K562 (cell line): ENCODE results near the gene PGAM2. TPM values are rescaled to one million over a fixed set of nuclear protein-coding genes. Genes with fewer than 3 reads are reported as not detected.

ENCODE experiments used
- CHCHD3 ChIP-seq: fragments of 250-450 bp; sonication (Bioruptor Pico); IDR thresholded peaks from 2 replicates; pipeline ENCODE4 v2.1.2; 2022; ENCODE audit warnings: mild to moderate bottlenecking
- ELF4 ChIP-seq: fragments of 450-650 bp; formaldehyde crosslinking; IDR thresholded peaks from 2 replicates; pipeline ENCODE4 v1.4.0; 2022; ENCODE audit warnings: missing genetic modification characterization
- JUN ChIP-seq, 2 experiments: sonication (generic) in 1 of 2; formaldehyde crosslinking in 1 of 2; IDR thresholded peaks; 2 replicates each; pipeline versions ENCODE4 v1.6.1 to v1.8.0; 2012 to 2022; ENCODE audit warnings: borderline replicate concordance in 2 of 2, mild to moderate bottlenecking in 2 of 2, improper control_type of control experiment in 1 of 2, low read depth in 1 of 2, low read length in 1 of 2, missing genetic modification reagents in 1 of 2
- NFE2 ChIP-seq: IDR thresholded peaks from 2 replicates; pipeline ENCODE4 v1.6.1; 2014; ENCODE audit warnings: antibody characterized with exemption, low read depth
- NRF1 ChIP-seq, 2 experiments: fragments of 450-650 bp; IDR thresholded peaks in 1 of 2; conservative IDR thresholded peaks in 1 of 2; 2 replicates each; pipeline ENCODE4 v1.6.1; 2014; ENCODE audit warnings: mild to moderate bottlenecking in 2 of 2
- PPARD ChIP-seq: fragments of 250-450 bp; sonication (Bioruptor Pico); IDR thresholded peaks from 2 replicates; pipeline ENCODE4 v1.8.0; 2022; ENCODE audit warnings: inconsistent platforms, mild to moderate bottlenecking, moderate library complexity
- SP1 ChIP-seq: sonication (generic); formaldehyde crosslinking; IDR thresholded peaks from 2 replicates; pipeline ENCODE4 v1.8.1; 2022; ENCODE audit warnings: mild to moderate bottlenecking, missing genetic modification reagents
- STAG1 ChIP-seq: sonication (generic); formaldehyde crosslinking; IDR thresholded peaks from 2 replicates; pipeline ENCODE4 v1.5.0; 2020; ENCODE audit warnings: missing genetic modification reagents, borderline replicate concordance
- ZNF197 ChIP-seq: fragments of 200-800 bp; sonication (Bioruptor generic); IDR thresholded peaks from 2 replicates; pipeline ENCODE4 v1.6.1; 2016; ENCODE audit warnings: low read depth, missing genetic modification characterization, missing compliant biosample characterization
- ZNF408 ChIP-seq: fragments of 250-450 bp; sonication (Bioruptor Pico); IDR thresholded peaks from 2 replicates; pipeline ENCODE4 v1.4.0; 2020; ENCODE audit warnings: low read depth, mild to moderate bottlenecking, moderate library complexity
- polyA plus RNA-seq, 8 experiments: library from polyadenylated mRNA; depleted of rRNA in 4 of 8; stranded (reverse) in 5 of 8; unstranded in 3 of 8; fragments of >200 nt; fragmentation: Nextera tagmentation in 2 of 8; fragmentation: Illumina TruSeq in 1 of 8; extraction: Ambion mirVana in 2 of 8; extraction: Trizol in 1 of 8; gene quantifications; 2 replicates each; pipeline versions ENCODE4 v1.2.1 to v1.2.3, GENCODE V29; 2011 to 2014; ENCODE audit warnings: inconsistent platforms in 1 of 8, missing spikeins in 1 of 8
- total RNA-seq, 7 experiments: library from RNA; depleted of rRNA in 6 of 7; stranded (reverse); fragments of >200 nt in 6 of 7; fragmentation: Illumina TruSeq in 2 of 7; extraction: Trizol in 2 of 7; gene quantifications; 2 replicates each; pipeline versions ENCODE4 v1.2.1 to v1.2.3, GENCODE V29; 2011 to 2021; ENCODE audit warnings: low replicate concordance in 1 of 7
- TF ChIP-seq, protein P1 (sequence below): fragments of 200-600 bp; sonication (generic); IDR thresholded peaks from one replicate; pipeline ENCODE4 v1.6.1; 2012; ENCODE audit warnings: mild to moderate bottlenecking, low read depth, low read length, inconsistent platforms
- TF ChIP-seq, protein P2 (sequence below): sonication (generic); formaldehyde crosslinking; IDR thresholded peaks from 2 replicates; pipeline ENCODE4 v1.8.1; 2023; ENCODE audit warnings: mild to moderate bottlenecking, missing genetic modification reagents
- TF ChIP-seq, protein P3 (sequence below): fragments of 450-650 bp; IDR thresholded peaks from 2 replicates; pipeline ENCODE4 v1.6.1; 2016; ENCODE audit warnings: antibody characterized with exemption

Gene PGAM2
- total and polyA plus RNA-seq, 9 of the 15 experiments (the other 6 are each of a cell fraction or from before 2014, with no cell fraction given), result not detected

DNA sequence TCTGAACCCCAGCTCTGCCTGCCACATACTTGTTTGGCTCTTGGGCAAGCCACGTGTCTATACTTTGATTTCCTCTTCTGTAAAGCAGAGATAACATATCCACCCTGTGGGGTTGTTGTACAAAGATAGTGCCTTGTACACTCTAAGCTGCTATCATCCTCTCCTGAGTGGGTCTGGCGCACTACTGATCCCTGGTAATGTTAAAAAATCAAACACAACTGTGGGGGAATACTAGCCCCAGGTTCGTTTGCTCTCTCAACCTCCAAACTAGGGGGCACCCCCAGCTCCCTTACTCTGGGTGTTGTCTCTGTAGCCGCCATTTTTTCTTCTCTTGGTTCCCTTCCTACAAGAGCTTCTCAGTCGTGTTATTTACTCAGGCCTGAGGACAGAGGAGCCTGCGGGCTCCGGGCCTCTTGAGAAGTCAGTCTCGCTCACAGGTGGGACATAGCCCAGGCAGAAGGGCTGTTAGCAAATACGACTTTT lies 15.9 kb upstream of the PGAM2 start (continued):
- TF ChIP-seq, protein P1, sequence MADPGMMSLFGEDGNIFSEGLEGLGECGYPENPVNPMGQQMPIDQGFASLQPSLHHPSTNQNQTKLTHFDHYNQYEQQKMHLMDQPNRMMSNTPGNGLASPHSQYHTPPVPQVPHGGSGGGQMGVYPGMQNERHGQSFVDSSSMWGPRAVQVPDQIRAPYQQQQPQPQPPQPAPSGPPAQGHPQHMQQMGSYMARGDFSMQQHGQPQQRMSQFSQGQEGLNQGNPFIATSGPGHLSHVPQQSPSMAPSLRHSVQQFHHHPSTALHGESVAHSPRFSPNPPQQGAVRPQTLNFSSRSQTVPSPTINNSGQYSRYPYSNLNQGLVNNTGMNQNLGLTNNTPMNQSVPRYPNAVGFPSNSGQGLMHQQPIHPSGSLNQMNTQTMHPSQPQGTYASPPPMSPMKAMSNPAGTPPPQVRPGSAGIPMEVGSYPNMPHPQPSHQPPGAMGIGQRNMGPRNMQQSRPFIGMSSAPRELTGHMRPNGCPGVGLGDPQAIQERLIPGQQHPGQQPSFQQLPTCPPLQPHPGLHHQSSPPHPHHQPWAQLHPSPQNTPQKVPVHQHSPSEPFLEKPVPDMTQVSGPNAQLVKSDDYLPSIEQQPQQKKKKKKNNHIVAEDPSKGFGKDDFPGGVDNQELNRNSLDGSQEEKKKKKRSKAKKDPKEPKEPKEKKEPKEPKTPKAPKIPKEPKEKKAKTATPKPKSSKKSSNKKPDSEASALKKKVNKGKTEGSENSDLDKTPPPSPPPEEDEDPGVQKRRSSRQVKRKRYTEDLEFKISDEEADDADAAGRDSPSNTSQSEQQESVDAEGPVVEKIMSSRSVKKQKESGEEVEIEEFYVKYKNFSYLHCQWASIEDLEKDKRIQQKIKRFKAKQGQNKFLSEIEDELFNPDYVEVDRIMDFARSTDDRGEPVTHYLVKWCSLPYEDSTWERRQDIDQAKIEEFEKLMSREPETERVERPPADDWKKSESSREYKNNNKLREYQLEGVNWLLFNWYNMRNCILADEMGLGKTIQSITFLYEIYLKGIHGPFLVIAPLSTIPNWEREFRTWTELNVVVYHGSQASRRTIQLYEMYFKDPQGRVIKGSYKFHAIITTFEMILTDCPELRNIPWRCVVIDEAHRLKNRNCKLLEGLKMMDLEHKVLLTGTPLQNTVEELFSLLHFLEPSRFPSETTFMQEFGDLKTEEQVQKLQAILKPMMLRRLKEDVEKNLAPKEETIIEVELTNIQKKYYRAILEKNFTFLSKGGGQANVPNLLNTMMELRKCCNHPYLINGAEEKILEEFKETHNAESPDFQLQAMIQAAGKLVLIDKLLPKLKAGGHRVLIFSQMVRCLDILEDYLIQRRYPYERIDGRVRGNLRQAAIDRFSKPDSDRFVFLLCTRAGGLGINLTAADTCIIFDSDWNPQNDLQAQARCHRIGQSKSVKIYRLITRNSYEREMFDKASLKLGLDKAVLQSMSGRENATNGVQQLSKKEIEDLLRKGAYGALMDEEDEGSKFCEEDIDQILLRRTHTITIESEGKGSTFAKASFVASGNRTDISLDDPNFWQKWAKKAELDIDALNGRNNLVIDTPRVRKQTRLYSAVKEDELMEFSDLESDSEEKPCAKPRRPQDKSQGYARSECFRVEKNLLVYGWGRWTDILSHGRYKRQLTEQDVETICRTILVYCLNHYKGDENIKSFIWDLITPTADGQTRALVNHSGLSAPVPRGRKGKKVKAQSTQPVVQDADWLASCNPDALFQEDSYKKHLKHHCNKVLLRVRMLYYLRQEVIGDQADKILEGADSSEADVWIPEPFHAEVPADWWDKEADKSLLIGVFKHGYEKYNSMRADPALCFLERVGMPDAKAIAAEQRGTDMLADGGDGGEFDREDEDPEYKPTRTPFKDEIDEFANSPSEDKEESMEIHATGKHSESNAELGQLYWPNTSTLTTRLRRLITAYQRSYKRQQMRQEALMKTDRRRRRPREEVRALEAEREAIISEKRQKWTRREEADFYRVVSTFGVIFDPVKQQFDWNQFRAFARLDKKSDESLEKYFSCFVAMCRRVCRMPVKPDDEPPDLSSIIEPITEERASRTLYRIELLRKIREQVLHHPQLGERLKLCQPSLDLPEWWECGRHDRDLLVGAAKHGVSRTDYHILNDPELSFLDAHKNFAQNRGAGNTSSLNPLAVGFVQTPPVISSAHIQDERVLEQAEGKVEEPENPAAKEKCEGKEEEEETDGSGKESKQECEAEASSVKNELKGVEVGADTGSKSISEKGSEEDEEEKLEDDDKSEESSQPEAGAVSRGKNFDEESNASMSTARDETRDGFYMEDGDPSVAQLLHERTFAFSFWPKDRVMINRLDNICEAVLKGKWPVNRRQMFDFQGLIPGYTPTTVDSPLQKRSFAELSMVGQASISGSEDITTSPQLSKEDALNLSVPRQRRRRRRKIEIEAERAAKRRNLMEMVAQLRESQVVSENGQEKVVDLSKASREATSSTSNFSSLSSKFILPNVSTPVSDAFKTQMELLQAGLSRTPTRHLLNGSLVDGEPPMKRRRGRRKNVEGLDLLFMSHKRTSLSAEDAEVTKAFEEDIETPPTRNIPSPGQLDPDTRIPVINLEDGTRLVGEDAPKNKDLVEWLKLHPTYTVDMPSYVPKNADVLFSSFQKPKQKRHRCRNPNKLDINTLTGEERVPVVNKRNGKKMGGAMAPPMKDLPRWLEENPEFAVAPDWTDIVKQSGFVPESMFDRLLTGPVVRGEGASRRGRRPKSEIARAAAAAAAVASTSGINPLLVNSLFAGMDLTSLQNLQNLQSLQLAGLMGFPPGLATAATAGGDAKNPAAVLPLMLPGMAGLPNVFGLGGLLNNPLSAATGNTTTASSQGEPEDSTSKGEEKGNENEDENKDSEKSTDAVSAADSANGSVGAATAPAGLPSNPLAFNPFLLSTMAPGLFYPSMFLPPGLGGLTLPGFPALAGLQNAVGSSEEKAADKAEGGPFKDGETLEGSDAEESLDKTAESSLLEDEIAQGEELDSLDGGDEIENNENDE, result no peak
- no peak for TF ChIP-seq PPARD (CRISPR knock-in tag)
- TF ChIP-seq NFE2, result peak; percentile 30; the same call in 1 of the 2 replicates
- no peak for TF ChIP-seq JUN (IDR thresholded peaks at IDR 0.05; ENCODE audit: borderline replicate concordance, low read depth, low read length)
- no peak for TF ChIP-seq JUN (CRISPR knock-in tag; IDR thresholded peaks at IDR 0.05; ENCODE audit: borderline replicate concordance)
- TF ChIP-seq ZNF197 (CRISPR knock-in tag), result peak; percentile 77; the same call in 1 of the 2 replicates
- peak in 1 of 2 experiments; percentile 40; a peak in 2 of 4 replicates for TF ChIP-seq NRF1 (conservative IDR thresholded peaks at IDR 0.05 in 1 of 2, IDR thresholded peaks at IDR 0.05 in 1 of 2)
- TF ChIP-seq, protein P2, sequence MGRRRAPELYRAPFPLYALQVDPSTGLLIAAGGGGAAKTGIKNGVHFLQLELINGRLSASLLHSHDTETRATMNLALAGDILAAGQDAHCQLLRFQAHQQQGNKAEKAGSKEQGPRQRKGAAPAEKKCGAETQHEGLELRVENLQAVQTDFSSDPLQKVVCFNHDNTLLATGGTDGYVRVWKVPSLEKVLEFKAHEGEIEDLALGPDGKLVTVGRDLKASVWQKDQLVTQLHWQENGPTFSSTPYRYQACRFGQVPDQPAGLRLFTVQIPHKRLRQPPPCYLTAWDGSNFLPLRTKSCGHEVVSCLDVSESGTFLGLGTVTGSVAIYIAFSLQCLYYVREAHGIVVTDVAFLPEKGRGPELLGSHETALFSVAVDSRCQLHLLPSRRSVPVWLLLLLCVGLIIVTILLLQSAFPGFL (CRISPR knock-in tag), result peak; percentile 60; the same call in 1 of the 2 replicates
- TF ChIP-seq CHCHD3 (CRISPR knock-in tag), result no peak
- TF ChIP-seq, protein P3, sequence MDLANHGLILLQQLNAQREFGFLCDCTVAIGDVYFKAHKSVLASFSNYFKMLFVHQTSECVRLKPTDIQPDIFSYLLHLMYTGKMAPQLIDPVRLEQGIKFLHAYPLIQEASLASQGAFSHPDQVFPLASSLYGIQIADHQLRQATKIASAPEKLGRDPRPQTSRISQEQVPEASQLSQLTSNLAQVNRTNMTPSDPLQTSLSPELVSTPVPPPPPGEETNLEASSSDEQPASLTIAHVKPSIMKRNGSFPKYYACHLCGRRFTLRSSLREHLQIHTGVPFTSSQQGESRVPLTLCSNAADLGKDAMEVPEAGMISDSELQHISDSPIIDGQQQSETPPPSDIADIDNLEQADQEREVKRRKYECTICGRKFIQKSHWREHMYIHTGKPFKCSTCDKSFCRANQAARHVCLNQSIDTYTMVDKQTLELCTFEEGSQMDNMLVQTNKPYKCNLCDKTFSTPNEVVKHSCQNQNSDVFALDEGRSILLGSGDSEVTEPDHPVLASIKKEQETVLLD, result no peak
- TF ChIP-seq STAG1 (CRISPR knock-in tag), result no peak
- no peak for TF ChIP-seq SP1 (CRISPR knock-in tag)
- no peak for TF ChIP-seq ZNF408 (CRISPR knock-in tag)
- TF ChIP-seq ELF4 (CRISPR knock-in tag), result no peak
